Endothelial cell of umbilical vein (primary cell): ENCODE data around the gene GRIN3A.

Experiments used
- CTCF ChIP-seq, 2 donors: IDR thresholded peaks; 1 replicate in 1 of 2; 2 replicates in 1 of 2; pipeline ENCODE4 v1.5.1; 2011; ENCODE audit warnings: low read length in 2 of 2, mild to moderate bottlenecking in 2 of 2, moderate library complexity in 2 of 2, control low read depth in 1 of 2, inconsistent platforms in 1 of 2, low read depth in 1 of 2; ENCODE audit not compliant: insufficient read depth in 1 of 2; ENCODE audit errors: extremely low read depth in 1 of 2
- EZH2 ChIP-seq: IDR thresholded peaks from 2 replicates; pipeline ENCODE4 v1.6.1; 2012; ENCODE audit warnings: borderline replicate concordance, low read depth, mild to moderate bottlenecking, moderate library complexity, low read length, inconsistent platforms; ENCODE audit not compliant: severe bottlenecking
- JUN ChIP-seq: IDR thresholded peaks from 2 replicates; pipeline ENCODE4 v1.6.1; 2011; ENCODE audit warnings: borderline replicate concordance, low read depth; ENCODE audit not compliant: insufficient read length, insufficient read depth
- MYC ChIP-seq: IDR thresholded peaks from one replicate; pipeline ENCODE4 v1.6.1; 2011; ENCODE audit warnings: mild to moderate bottlenecking, low read depth, low read length

GRCh38 chr9:101673642-101674041, 64.8 kb downstream of the GRIN3A start:
- TF ChIP-seq CTCF (IDR thresholded peaks at IDR 0.05; ENCODE audit: extremely low read depth in 1 of 2, insufficient read depth in 1 of 2, low read depth in 1 of 2, low read length in 2 of 2), result no peak
- TF ChIP-seq MYC, result no peak
- TF ChIP-seq EZH2, result no peak
- no peak for TF ChIP-seq JUN
